DMS79 (cell line): ENCODE data around the gene PROX2.

Source experiments
- DNase-seq: peaks from one replicate; lab custom pipeline; 2025; lab: John Stamatoyannopoulos, UW

Gene PROX2

GRCh38 chr14:74908861-74909341, 33.0 kb upstream of the PROX2 start:
- DNase-seq = no peak

GRCh38 chr14:74907744-74908143, 31.8 kb upstream of the PROX2 start:
- DNase-seq = no peak

GRCh38 chr14:74906925-74907521, 31.1 kb upstream of the PROX2 start:
- DNase-seq = no peak

- DNase-seq = no peak
These were observed 29.7 kb upstream of the PROX2 start for GRCh38 chr14:74905595-74906142.

- no peak for DNase-seq
These were observed 28.9 kb upstream of the PROX2 start for GRCh38 chr14:74904635-74905503.

- no peak for DNase-seq
These were observed 27.2 kb upstream of the PROX2 start for GRCh38 chr14:74902941-74903705.

- no peak for DNase-seq
These were observed 22.7 kb upstream of the PROX2 start for GRCh38 chr14:74898694-74899093.

GRCh38 chr14:74898083-74898482, 22.1 kb upstream of the PROX2 start:
- no peak for DNase-seq

GRCh38 chr14:74897642-74898041, 21.7 kb upstream of the PROX2 start:
- DNase-seq = no peak

- DNase-seq = no peak
These were observed 20.5 kb upstream of the PROX2 start for GRCh38 chr14:74896400-74896799.

- DNase-seq = no peak
These were observed 17.7 kb upstream of the PROX2 start for GRCh38 chr14:74893614-74894091.

GRCh38 chr14:74892745-74893144, 16.8 kb upstream of the PROX2 start:
- DNase-seq = no peak

- DNase-seq = no peak
These were observed 15.9 kb upstream of the PROX2 start for GRCh38 chr14:74891870-74892269.

GRCh38 chr14:74890262-74890661, 14.3 kb upstream of the PROX2 start:
- DNase-seq = no peak

- DNase-seq = no peak
These were observed 12.5 kb upstream of the PROX2 start for GRCh38 chr14:74888164-74889158.

GRCh38 chr14:74886001-74886400, 10.1 kb upstream of the PROX2 start:
- no peak for DNase-seq

- DNase-seq = peak; percentile 44
These were observed 6.4 kb upstream of the PROX2 start for GRCh38 chr14:74882103-74882920.

GRCh38 chr14:74881431-74882102, 5.6 kb upstream of the PROX2 start, which contains the start of gene DLST:
TSS of gene DLST (plus strand) at chr14:74881916. CDS start at chr14:74881954, 38 bp downstream.
- DNase-seq = peak; percentile 78

- DNase-seq = no peak
These were observed 3.7 kb upstream of the PROX2 start for GRCh38 chr14:74879427-74880182.
